Ishikawa (cell line): ENCODE results near the gene TMIGD3.

Experiments
- CEBPB ChIP-seq: IDR thresholded peaks from 2 replicates; pipeline ENCODE4 v1.6.1; 2012
- CREB1 ChIP-seq: IDR thresholded peaks from 2 replicates; pipeline ENCODE4 v1.6.1; 2012; ENCODE audit warnings: low read depth
- EGR1 ChIP-seq: IDR thresholded peaks from 2 replicates; pipeline ENCODE4 v1.6.1; 2012
- EP300 ChIP-seq: IDR thresholded peaks from 2 replicates; pipeline ENCODE4 v1.6.1; 2012; ENCODE audit warnings: borderline replicate concordance
- FOXM1 ChIP-seq: IDR thresholded peaks from 2 replicates; pipeline ENCODE4 v1.6.1; 2012; ENCODE audit warnings: low read depth, borderline replicate concordance
- NFIC ChIP-seq: IDR thresholded peaks from 2 replicates; pipeline ENCODE4 v1.6.1; 2012
- RAD21 ChIP-seq: IDR thresholded peaks from 2 replicates; pipeline ENCODE4 v1.6.1; 2012; ENCODE audit warnings: low read depth
- TAF1 ChIP-seq: IDR thresholded peaks from 2 replicates; pipeline ENCODE4 v1.6.1; 2012; ENCODE audit warnings: low read depth, mild to moderate bottlenecking
- TCF12 ChIP-seq: IDR thresholded peaks from 2 replicates; pipeline ENCODE4 v1.6.1; 2012; ENCODE audit warnings: low read depth
- TEAD4 ChIP-seq: IDR thresholded peaks from 2 replicates; pipeline ENCODE4 v1.6.1; 2012
- YY1 ChIP-seq: IDR thresholded peaks from 2 replicates; pipeline ENCODE4 v1.6.1; 2012; ENCODE audit warnings: low read depth
- ZBTB7A ChIP-seq: IDR thresholded peaks from 2 replicates; pipeline ENCODE4 v1.6.1; 2012; ENCODE audit warnings: low read depth
- TF ChIP-seq, protein P1 (sequence below): IDR thresholded peaks from 2 replicates; pipeline ENCODE4 v1.6.1; 2012; ENCODE audit warnings: low read depth, mild to moderate bottlenecking
- TF ChIP-seq, protein P2 (sequence below): IDR thresholded peaks from 2 replicates; pipeline ENCODE4 v1.6.1; 2012
- TF ChIP-seq, protein P3 (sequence below): IDR thresholded peaks from 2 replicates; pipeline ENCODE4 v1.6.1; 2012

TMIGD3 gene

DNA sequence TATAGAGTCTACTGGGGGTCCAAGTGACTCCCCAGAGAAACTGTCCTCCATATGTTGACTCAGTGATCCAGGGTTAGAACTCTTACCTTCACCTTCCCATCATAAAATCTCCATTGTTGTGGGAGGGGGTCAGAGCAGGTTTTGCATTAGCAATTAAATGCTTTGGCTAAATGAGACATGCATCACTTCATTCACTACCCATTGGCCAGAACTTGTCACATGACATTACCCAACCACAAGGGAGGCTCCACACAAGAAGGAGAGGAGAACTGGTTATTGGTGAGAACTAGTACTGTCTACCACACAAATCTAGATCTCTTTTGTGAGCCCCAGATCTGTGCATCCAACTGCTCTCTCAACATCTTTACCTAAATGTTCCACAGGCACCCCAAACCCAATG lies 33.9 kb downstream of the TMIGD3 start:
- TF ChIP-seq RAD21 (no peak), FOXM1 (no peak), YY1 (no peak), CEBPB (no peak), EP300 (no peak), TAF1 (no peak), NFIC (no peak), CREB1 (no peak), EGR1 (no peak), TEAD4 (no peak), TCF12 (no peak), ZBTB7A (no peak)
- TF ChIP-seq, protein P1, sequence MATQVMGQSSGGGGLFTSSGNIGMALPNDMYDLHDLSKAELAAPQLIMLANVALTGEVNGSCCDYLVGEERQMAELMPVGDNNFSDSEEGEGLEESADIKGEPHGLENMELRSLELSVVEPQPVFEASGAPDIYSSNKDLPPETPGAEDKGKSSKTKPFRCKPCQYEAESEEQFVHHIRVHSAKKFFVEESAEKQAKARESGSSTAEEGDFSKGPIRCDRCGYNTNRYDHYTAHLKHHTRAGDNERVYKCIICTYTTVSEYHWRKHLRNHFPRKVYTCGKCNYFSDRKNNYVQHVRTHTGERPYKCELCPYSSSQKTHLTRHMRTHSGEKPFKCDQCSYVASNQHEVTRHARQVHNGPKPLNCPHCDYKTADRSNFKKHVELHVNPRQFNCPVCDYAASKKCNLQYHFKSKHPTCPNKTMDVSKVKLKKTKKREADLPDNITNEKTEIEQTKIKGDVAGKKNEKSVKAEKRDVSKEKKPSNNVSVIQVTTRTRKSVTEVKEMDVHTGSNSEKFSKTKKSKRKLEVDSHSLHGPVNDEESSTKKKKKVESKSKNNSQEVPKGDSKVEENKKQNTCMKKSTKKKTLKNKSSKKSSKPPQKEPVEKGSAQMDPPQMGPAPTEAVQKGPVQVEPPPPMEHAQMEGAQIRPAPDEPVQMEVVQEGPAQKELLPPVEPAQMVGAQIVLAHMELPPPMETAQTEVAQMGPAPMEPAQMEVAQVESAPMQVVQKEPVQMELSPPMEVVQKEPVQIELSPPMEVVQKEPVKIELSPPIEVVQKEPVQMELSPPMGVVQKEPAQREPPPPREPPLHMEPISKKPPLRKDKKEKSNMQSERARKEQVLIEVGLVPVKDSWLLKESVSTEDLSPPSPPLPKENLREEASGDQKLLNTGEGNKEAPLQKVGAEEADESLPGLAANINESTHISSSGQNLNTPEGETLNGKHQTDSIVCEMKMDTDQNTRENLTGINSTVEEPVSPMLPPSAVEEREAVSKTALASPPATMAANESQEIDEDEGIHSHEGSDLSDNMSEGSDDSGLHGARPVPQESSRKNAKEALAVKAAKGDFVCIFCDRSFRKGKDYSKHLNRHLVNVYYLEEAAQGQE: no peak
- TF ChIP-seq, protein P2, sequence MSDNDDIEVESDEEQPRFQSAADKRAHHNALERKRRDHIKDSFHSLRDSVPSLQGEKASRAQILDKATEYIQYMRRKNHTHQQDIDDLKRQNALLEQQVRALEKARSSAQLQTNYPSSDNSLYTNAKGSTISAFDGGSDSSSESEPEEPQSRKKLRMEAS: no peak
- TF ChIP-seq, protein P3, sequence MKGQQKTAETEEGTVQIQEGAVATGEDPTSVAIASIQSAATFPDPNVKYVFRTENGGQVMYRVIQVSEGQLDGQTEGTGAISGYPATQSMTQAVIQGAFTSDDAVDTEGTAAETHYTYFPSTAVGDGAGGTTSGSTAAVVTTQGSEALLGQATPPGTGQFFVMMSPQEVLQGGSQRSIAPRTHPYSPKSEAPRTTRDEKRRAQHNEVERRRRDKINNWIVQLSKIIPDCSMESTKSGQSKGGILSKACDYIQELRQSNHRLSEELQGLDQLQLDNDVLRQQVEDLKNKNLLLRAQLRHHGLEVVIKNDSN: no peak

DNA sequence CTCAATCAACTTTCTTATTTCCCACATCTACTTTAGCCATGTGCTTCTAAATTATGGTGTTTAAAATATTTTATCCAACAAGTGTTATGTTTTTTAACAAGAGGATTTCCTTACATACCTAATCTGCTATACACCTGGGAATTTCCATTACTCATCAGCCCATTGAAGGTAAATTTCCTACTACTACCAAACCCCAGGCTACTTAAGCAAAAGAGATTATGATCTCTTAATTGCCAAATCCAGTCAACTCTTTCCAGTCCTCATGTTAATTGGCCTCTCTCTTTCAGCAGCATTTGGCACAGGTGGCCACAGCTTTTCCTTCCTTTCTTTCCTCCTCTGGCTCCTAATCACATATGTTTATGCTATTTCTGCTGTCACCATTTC lies 34.7 kb downstream of the TMIGD3 start:
- TF ChIP-seq CEBPB (no peak), NFIC (no peak), TEAD4 (no peak), TCF12 (no peak), YY1 (no peak), EGR1 (no peak), TAF1 (no peak), ZBTB7A (no peak), CREB1 (no peak), EP300 (no peak), RAD21 (no peak), FOXM1 (no peak)
- TF ChIP-seq, protein P2: no peak
- TF ChIP-seq, protein P3: no peak
- TF ChIP-seq, protein P1: no peak

DNA sequence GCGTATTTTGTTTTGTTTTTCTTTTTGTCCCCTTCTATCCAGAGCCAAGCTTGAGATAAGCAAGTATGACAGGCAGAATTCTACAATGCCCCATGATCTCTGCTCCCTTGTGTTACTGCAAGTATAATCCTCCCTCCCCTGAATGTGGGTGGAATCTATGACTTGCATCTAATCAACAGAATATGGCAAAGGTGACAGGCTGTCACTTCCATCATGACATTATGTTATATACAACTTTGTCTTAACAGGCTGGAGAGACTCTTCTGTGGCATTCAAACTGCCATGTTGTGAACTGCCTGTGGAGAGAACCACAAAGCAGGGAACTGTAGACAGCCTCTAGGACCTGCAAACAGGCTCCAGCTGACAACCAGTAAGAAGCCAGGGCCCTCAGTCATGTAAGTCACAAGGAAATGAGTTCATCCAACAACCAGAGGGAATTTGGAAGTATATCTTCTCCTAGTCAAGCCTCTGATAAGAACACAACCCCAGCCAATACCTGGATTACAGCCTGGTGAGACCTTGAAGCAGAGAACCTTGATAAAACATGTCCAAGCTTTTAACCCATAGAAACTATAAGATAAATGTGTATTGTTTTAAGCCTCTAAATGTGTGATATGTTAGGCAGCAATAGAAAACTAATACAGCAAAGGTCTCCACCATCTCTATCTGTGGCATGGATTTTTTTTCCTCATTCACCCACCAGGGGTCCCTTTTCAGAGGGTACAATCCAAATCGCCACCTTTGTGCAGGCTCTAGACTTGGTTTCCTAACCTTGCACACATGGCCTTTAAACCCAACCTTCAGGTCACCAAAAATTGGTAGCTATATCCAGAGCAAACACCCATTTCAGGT lies 35.3 kb downstream of the TMIGD3 start:
- TF ChIP-seq FOXM1 (no peak), CEBPB (no peak), EP300 (no peak), CREB1 (no peak), EGR1 (no peak), TCF12 (no peak), ZBTB7A (no peak), RAD21 (no peak), YY1 (no peak), NFIC (no peak), TAF1 (no peak), TEAD4 (no peak)
- TF ChIP-seq, protein P3: no peak
- TF ChIP-seq, protein P1: no peak
- TF ChIP-seq, protein P2: no peak
